NCI-H446 (cell line): Measurements from ENCODE around the gene SHD.
"Not testable (repeated sequence)": the region's sequence is repeated elsewhere in the genome, so short reads cannot be mapped to it uniquely, and the experiment has no call there.

Experiments
- DNase-seq, 2 experiments: peaks; one replicate each; lab custom pipeline; 2025; lab: John Stamatoyannopoulos, UW

Gene SHD

GRCh38 chr19:4267101-4267900, 11.8 kb upstream of the SHD start:
- DNase-seq: peak in 1 of 2 experiments; percentile 40

- no peak for DNase-seq
Observed at GRCh38 chr19:4267901-4268815, 10.9 kb upstream of the SHD start.

- DNase-seq: no peak
Observed at GRCh38 chr19:4268816-4269430, 10.1 kb upstream of the SHD start.

- DNase-seq: no peak
Observed at GRCh38 chr19:4272894-4273293, 6.2 kb upstream of the SHD start.

- not testable (repeated sequence) for DNase-seq
Observed at GRCh38 chr19:4274321-4274686, 4.8 kb upstream of the SHD start.

- no peak for DNase-seq
Observed at GRCh38 chr19:4277191-4277696, 1.8 kb upstream of the SHD start.

GRCh38 chr19:4278010-4278409, 1.1 kb upstream of the SHD start:
- no peak for DNase-seq

GRCh38 chr19:4279267-4279529, 132 bp downstream of the SHD start:
- no peak for DNase-seq

- no peak for DNase-seq
Observed at GRCh38 chr19:4279530-4280422, 710 bp downstream of the SHD start.

- peak in 1 of 2 experiments; percentile 31 for DNase-seq
Observed at GRCh38 chr19:4284176-4284958, 5.3 kb downstream of the SHD start.

GRCh38 chr19:4284974-4285373, 5.9 kb downstream of the SHD start:
- DNase-seq: no peak

- not testable (repeated sequence) for DNase-seq
Observed at GRCh38 chr19:4286141-4286540, 7.1 kb downstream of the SHD start.

- no peak for DNase-seq
Observed at GRCh38 chr19:4288091-4288777, 9.2 kb downstream of the SHD start.

- no peak for DNase-seq
Observed at GRCh38 chr19:4291184-4291732, 12.2 kb downstream of the SHD start.

- no peak for DNase-seq
Observed at GRCh38 chr19:4292515-4292914, 13.4 kb downstream of the SHD start.

GRCh38 chr19:4294389-4294788, 15.3 kb downstream of the SHD start:
- DNase-seq: no peak

GRCh38 chr19:4295972-4296771, 17.1 kb downstream of the SHD start:
- peak; percentile 69 to 92 for DNase-seq

GRCh38 chr19:4297901-4298809, 19.1 kb downstream of the SHD start:
- no peak for DNase-seq
